ENCODE results near the gene COL23A1.

Gene COL23A1

DNA sequence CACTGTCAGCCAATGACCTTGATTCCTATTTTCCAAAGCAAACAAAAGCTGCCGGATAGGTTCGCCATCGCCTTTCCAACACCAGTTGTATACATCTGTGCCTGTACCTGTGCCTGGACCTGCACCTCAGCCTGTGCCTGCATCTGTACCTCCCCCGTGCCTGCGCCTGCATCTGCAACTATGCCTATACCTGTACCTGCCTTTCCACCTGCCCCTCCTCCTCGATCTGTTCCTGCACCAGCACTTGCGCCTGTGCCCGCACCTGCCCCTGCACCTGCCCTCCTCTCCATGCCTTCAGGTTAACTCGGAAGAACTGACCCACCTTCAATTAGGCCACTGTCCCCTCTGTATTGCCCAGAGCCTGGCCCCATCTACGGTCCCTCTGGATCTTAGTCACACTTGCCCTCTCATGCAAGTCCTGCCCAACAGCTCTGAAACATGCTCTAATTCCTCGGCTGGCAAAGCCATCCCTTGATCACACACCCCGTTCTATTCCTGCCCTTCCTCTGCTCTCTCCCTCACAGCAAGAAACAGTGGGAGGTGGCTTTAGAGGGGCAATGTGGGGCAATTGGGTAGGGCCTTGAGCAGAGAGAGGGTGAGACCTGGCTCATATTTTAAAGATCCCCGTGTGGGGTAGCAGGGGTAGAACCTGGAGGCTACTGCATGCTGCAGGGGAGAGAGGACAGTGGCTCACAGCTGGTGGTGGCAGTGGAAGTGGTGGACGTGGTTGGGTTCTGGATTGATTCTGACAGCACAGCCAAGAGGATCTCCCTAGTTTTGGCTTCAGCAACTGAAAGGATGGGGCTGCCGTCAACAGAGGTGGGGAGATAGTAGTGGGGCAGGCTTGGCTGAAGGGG, 298.0 kb downstream of the COL23A1 start:
- DNase-seq = peak; percentile 7

DNA sequence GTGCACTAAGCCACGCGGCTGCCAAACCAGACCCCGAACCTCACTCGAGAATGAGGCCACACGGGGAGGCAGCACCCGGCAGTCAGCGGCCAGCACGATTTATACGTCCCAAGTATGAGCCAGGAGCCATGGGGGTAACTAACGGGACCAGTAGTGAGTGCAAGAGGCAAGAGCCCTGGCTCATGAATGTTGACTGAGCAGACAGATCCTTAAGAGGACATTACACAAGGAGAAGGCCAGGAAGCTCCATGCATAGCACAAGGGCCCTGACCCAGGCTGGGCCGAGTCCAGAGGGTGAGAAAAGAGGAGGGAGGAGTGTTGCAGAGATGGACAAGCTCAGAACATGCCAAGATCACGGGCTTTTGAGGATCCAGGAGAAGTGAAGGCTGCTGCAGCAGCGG, 299.0 kb downstream of the COL23A1 start:
- DNase-seq = no peak

DNA sequence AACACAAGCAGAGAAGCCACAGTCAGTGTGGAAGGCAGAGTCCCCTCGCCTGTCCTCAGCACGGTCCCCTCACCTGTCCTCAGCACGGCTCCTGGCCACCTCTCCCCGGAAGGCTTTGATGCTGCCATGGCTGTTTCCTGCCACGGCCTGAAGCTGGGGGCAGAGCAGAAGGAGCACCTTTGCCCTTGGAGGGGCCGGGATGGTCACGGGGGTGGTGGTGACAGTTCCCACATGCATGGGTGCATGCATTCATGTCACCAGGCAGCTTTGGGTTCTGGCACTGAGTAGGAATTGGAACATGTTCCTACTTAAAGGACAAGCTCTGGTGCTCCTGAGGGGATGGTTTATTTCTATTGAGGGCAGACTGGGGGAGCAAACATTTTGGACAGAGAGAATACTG, 299.8 kb downstream of the COL23A1 start:
- DNase-seq = no peak

DNA sequence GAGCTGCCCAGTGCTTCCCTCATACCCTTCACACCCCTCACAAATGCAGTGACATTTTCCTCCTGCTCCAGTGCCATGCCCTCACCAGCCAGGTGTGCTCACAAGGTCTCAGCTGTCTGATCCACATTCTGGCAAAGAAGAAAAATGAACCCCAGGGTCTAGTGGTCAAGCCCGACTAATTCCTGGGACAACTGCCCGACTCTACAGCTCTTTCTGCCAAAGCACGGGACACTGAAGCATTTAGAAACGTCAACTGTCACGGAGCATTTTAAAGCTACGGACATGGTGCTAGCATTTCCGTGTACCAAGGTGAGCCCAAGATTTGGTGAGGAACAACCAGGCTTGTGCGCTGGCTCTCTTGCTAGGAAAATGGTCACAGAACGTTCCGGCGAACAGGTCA, 300.8 kb downstream of the COL23A1 start:
- DNase-seq = no peak

DNA sequence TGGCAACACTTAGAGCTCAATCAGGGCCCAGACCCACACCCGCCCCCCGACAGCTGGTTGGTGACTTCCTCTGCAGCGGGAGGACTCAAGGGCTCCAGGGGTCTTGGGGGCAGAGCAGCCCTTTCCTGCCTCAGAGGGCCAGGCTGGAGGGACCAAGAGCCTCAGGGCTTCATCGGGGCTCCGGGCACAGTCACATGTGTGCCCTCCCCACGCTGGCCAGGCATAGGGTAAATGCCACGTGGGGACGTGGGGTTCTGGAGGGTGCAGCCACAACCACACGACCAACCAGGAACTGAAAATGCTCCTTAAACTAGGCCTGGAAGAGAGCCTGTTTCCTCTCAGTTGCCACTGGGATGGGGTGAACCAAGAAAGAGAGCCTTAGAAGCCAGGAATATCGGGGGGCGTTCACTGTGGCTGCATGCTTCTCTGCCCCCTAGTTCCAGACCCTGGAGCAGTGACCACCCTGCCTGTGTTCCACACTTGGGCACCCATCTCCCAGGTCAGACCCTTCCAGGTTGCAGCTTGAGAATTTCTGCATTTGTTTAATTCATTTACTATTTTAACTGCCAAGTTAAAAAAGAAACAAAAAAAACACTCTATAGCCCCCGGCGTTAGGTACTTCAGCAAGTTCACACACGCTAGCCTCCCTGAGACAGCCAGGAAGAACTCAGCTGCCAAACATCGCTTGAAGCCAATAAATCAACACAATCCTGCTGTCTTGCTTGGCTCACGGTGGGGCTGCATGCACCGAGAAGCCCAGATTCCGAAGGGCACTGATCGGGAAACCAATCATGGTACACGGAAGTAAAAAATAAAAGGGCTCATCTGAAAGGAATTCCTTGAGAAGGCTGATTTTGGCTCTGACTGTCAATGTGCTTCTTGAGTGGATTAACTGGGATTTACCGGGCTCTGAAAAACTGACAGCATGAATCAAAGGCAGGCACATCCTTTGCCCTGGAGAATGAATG, 301.5 kb downstream of the COL23A1 start:
- DNase-seq = no peak

DNA sequence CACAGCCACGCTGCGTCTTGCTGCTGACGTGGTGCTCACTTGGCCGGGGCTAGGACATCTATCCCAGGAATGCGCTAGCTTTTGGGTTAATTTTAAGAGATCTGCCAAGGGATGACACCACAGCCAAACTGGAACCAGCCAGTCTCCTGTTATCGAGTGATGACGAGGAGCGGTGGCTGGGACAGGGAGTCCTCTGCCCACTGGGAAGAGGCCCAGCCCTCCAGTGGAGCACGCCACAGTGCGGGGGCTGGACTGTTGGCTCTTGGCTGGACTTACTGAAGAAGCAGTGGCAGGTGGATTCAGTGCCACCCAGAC, 302.4 kb downstream of the COL23A1 start:
- DNase-seq = no peak

DNA sequence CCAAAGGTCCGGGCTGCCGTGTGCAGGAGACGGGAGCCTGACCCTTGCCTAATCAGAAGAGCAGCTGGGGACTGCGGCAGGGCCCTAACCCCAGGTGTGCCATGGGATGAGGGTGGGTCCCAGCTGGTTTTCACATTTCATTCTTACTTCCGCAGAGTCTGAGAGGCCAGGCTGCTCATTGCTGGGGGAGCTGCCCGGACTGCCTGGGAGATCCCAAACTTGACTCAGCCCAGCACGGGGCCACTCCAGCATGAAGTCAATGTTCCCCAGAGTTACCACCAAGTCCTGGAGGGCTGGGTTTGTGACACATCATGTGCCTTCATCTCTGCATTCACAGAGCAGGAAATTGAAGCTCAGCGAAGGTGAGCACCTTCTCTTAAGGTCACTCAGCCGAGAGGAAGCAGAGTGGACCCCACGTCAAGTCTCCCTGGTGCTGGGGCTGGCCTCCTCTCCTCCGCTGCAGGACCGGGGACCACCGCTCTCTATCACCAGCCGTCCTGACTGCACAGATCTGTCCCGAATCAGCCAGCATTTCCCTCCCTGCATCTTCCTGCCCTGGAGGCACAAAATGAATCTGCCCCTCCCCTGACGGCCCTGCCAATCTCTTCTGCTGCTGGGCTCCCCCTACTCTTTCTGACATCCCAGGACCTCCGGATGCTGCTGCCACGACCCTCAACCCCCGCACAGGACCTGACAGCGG, 303.0 kb downstream of the COL23A1 start:
- DNase-seq = no peak

DNA sequence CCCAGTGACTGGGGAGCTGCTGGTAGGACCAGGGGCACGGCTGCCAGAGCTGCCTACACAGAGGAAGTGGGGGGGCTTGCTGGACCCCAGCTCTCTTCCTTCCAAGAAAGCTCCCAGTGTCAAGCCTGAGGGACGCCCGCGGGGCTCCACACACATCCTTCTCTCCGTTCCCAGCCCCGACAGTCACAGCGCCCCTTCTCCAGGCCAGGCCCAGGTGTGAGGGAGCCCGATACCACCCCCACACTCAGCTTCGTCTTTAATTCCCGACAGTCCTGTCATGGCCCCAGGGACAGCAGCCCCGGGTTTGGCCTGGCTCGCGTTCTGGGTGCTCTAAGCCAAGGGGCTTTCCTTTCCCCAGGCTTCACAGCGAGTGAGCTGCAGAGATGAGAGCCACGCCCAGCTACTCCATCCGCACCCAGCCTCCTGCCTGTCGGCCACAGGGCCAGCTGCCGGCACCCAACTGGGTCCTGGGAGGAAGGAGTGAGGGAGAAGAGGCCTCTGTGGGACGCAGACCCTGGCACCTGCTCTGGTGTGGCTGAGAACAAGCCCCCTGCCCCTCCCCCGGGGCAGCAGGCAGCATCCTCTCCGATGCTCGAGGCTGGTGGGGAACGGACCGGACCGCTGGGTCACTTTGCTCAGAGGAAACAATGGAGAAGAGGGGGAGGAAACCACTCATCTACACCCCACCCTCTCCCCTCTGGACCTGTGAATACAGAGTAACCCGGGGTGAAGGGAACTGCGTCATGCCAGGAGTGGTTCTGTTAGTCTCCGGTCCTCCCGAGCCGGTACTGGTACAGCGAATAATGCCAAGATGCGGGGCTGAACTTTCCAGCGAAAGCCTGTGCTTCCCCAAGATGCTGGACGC, 303.7 kb downstream of the COL23A1 start:
- no peak for DNase-seq

DNA sequence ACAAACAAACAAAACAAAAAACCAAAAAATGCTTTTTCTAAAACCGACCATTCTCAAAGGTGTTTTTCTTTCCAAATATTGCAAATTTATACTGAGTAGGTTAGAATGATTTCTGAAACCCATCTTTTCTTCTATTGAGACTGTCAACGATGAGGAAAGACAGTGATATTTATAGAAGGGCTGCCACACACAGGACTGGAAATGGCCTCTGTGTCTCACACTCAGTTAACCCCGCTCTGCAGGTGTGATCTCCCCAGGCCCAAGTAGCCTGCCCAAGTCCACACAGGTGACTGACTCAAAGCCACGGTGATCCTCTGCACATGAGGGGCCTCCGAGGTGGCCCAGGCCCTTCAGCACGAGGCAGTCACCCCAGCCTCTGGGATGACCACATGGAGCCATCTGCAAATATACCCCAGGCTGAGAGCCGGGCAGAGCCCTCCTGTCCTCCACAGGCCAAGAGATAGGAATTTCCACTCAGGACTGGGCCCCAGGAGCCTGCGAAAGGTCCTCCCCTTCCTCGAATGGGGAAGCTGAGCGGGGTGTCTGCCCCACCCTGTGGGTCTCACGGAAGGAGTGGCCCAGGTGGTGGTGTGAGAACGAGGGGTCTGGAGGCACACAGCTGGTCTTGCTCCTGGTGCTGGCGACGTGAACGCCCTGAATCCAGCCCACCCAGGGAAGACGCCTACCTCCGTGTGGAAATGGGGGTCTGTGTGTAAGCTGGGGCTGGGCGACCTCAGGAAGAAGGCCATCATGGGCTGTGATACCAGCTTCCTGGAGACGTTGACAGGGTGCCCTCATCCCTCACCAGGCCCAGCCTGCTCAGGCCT, 304.6 kb downstream of the COL23A1 start:
- DNase-seq = no peak

DNA sequence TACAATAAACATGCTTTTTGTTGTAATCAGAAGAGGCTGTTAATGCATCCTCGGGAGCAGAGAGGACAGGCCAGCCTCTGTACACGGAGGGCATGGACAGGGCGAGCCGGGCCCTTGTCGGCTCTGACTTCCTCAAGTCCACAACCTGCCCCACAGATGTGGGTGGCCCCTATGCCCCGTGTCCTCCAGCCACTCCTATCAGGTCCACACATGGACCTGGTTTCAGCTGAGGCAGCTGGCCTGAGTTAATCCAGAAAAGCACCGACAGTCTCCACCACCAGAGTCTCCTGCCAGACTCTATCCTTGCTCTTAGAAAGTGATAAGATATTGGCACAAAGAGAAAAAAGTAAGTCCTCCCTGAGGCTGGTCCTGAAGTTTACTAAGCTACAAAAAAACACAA, 305.2 kb downstream of the COL23A1 start:
- DNase-seq = no peak

DNA sequence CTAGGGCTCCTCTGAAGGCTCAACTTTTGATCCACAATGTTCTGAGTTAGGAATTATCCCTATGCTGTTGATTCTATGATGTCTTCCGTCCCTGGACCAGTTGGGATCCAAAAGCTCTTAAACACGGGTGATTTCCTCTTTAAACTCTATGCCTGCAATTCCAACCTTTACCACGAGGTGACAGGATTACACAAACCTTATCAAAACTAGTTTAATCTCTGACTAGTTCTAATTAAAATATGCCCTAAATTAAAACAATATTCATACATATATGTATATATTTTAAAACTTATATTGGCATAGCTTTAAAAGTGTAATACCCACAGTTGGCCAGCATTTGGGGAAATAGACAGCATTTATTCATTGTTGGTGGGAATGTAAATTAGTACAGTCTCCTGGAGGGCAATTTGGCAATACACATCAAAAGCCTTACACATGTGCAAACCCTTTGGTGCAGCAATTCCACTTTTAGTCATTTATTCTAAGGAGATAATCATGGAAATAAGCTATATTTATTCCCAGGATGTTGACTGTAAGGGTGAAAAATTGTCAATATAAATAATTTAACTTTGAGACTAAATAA, 306.0 kb downstream of the COL23A1 start:
- DNase-seq = no peak

DNA sequence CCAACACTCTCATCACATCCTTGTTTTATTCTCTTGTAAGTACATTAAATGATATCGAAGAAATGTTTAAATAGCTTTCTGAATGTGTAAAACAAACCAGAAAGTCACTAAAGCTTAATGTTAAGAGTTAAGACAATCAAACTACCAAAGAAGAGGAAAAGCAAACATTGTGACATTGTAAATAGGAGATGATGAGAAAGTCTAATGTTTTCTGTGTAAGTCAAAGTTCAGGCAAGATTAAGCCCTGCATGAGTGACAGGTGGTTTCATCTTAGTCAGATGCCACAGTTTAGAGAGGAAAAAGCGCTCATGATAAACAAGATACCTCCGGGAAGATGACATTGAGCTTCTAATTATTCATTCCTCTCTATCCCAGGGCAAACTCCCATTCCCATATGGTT, 306.7 kb downstream of the COL23A1 start:
- no peak for DNase-seq

DNA sequence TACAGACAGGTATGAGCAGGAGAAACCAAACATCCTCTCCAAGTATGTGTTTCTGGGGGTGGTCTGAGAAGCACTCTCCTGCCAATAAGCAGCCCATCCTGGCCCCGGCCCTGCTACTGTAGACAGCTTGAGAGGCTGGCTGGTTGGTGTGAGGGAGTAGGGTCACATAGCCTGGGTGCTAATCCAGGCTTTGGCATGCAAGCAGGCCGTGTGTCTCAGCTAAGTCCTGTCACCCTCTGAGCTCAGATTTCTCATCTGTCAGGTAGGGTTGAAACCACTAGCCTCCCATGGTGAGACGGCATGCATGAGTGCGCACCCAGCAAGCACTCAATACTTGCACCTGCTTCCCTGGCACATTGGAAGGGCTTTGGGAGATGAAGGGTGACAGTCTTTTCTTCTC, 307.8 kb downstream of the COL23A1 start:
- DNase-seq = no peak

DNA sequence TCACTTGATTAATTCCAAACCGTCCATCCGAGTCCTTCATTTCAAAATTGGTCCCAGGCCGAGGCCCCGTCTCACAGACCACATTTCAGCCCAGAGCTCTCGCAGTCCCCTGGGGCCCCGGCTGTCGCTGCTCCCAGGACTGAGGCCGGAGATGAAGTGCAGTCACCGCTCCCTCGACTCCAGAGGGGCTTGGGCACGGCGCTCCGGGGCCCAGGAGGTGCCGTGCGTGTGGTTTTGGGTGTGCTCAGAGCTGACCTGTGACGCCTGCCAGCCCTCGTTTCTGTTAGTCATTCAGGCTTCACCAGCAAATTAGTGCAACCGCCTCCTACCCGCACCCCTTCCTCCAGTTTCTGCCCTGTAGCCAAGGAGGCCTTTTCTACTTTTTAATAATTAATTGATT, 308.9 kb downstream of the COL23A1 start:
- no peak for DNase-seq

DNA sequence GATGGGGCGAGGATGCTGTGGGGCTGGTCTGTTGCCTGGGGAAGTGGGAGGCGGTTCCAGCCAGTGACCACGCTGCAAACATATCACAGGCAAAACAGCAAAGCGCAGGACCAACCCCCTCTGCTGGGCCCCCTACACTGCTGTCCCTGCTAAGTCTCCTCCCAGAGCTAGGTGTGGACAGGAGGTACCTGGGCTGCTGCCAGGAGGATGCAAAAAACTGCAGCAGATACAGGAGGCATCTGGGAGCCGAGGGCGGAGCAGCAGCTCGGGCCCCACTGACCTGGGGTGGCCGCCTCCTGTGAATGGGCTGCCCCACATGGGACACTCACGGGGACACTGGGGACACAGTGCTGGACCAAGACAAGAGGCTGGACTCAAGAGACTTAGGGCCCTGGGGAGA, 309.6 kb downstream of the COL23A1 start:
- DNase-seq = no peak

DNA sequence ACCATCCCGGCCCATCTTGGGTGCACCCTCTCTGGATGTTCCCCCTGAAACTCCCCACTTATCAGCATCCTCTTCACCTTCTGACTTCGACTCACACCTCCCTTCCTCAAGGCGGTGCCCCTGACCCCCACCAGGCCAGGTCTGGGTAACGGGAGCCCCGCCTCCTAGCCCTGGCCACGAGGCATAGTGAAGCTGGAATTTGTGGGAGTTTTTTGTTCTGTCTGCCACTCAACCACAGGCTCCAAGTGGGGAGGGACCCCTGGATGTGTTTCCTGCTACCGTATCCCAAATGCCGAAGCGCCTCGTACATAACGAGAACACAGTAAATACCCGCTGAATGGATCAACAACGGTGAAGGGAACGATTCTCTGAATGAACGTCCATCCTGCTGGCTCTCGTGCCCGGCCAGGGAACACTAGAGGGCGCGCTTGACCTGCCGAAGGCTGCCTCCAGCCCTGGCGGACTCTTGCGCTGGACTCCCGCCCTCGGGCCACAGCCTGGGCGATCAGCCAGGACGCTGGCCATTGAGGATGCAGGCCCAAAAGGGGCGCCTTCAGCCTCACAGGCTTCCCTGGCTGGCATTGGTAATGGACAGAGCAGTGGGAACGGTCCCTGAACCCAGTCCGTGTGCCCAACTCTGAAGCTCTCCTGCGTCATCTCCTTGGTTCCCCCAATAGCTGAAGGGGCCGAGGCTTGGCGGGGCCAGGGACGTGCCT, 310.3 kb downstream of the COL23A1 start:
- DNase-seq = peak; percentile 65

DNA sequence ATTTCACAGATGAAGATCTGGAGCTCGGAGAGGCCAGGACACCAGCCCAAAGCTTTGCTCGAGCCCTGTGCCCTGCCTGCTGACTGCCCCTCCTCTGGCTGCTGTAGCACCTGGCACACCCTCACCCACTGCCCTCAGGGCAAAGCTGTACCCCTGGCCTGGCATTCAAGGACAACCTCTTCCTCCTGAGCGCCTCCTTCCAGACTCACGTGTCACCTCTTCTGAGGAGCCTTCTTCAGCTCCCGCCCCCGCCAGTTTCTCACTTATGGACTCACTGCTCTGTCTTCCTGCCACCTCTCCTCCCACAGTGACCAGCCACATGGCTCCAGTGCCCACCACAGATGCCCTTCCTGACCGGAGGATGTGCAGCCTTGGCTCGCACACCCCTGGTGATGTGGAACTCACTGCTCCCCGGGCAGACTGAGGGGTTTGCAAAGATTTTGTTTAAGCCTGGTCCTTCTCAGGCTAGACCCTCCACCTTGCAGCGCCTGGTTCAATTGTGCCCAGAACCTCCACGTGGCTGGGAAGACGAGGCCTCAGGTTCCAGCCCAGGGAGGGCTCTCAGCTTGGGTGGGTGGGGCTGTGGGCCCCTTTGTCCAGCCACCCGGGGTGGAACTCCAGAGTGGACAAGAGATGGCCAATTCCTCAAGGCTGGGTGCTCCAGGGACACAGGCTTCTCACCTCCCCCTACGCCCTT, 311.0 kb downstream of the COL23A1 start:
- no peak for DNase-seq

DNA sequence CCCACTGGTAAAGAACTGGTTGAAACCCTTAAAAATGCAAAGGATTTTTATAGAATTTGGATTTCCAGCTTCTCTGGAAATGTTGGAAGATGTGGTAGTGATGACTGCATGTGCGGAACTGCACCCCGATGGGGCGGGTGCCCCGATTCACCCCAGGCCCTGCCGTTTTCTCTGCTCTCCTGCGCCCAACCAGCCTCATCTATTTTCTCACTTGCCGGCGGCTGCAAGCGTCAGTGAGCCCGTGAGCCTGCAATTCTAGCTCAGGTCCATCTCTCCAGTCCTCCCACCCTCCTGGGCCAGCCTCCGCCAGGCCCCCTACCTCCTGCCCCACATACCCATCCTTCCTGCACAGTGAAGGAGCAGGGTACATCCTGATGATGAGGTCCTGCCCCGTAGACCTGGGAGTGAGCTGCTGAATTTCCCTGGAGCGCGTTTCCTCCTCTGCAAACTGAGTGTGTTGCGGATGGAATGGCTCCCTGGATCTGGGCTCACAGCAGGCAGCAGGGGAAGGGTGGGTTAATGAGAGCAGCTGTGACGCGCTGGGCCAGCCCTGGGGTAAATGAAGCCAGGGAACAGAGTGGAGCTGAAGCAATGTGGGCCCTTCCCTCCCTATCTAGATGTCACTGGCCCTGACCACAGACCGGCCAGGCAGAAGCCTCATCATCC, 311.7 kb downstream of the COL23A1 start:
- DNase-seq = no peak

DNA sequence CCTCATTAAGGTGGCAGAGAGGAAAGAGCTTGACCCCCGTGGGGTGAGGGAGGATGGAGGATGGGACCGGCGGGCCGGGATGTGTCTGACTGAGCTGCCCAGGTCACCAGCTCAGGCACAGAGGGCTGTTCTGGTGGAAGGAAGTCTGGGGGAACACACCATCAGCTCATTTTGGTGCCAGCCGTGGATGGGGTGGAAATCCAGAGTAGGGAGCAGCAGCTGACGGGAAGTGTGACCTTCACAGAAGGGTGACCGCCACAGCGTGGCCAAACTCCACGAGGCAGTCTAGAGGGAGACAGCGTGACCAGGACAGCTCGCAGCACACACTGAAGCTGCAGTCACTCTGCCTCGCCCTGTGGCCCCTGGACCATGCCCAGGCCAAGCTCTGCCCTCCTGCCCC, 312.3 kb downstream of the COL23A1 start:
- DNase-seq = no peak
